HEK293 (cell line): ENCODE data around the gene ST8SIA4.

Source experiments
- CTCF ChIP-seq: fragments of 450-650 bp; formaldehyde crosslinking; IDR thresholded peaks from 2 replicates; pipeline ENCODE4 v1.5.1; 2016; ENCODE audit warnings: missing biosample characterization, missing genetic modification characterization
- ZNF558 ChIP-seq: fragments of 450-650 bp; formaldehyde crosslinking; IDR thresholded peaks from 2 replicates; pipeline ENCODE4 v1.5.1; 2016; ENCODE audit warnings: missing biosample characterization, missing genetic modification characterization
- ZNF837 ChIP-seq: fragments of 450-650 bp; formaldehyde crosslinking; IDR thresholded peaks from 2 replicates; pipeline ENCODE4 v1.5.1; 2016; ENCODE audit warnings: missing biosample characterization, missing genetic modification characterization

GRCh38 chr5:100788417-100788816 is 114.7 kb downstream of the ST8SIA4 start:
- TF ChIP-seq CTCF (tag by site-specific recombination) (no peak), ZNF558 (tag by site-specific recombination) (no peak), ZNF837 (tag by site-specific recombination) (no peak)
